Mucosa of descending colon (tissue), 3 donors: Measurements from ENCODE around the gene HACD4. TPM values are rescaled to one million over a fixed set of nuclear protein-coding genes. Genes with fewer than 3 reads are reported as not detected.

Experiments used
- ATAC-seq: fragments of 200-7000 bp; cut with Tn5 transposase; one replicate; pipeline ENCODE4 v1.9.1; 2020; ENCODE audit warnings: mild to moderate bottlenecking, moderate library complexity
- DNase-seq, 3 donors: peaks; one replicate each; pipeline ENCODE4 v3.0.0-alpha.2; 2020
- H3K36me3 ChIP-seq: fragments of 200-600 bp; one replicate; pipeline ENCODE4 v1.8.0; 2021; ENCODE audit warnings: low read depth, mild to moderate bottlenecking
- H3K4me1 ChIP-seq: fragments of 200-600 bp; one replicate; pipeline ENCODE4 v1.8.0; 2021; ENCODE audit warnings: low read depth, mild to moderate bottlenecking
- H3K4me3 ChIP-seq: fragments of 200-600 bp; one replicate; pipeline ENCODE4 v1.8.0; 2021; ENCODE audit warnings: mild to moderate bottlenecking
- H3K9me3 ChIP-seq: fragments of 200-600 bp; one replicate; pipeline ENCODE4 v1.8.0; 2021; ENCODE audit warnings: mild to moderate bottlenecking
- intact Hi-C, 2 donors: fragments of 100-400 bp; cut with DNase I in 1 of 2; cut with micrococcal nuclease in 1 of 2; formaldehyde crosslinking; loops; one replicate each; pipeline versions ENCODE4 v1.11.0 to v1.11.1; 2022; cut with DNase I, micrococcal nuclease
- long read RNA-seq, 2 donors: library from polyadenylated mRNA; unstranded; transcript quantifications; one replicate each; pipeline ENCODE4 v2.0.0, GENCODE V29; 2019 to 2021
- total RNA-seq, 3 donors: library from RNA; stranded (reverse); fragmentation: NEBNext Ultra II Directional in 2 of 3; extraction: Animal tissue kit (Norgen Biotek cat#: 25700) in 2 of 3; gene quantifications; one replicate each; pipeline versions ENCODE4 v1.2.1 to v1.2.4, GENCODE V29; 2021 to 2023
- TF ChIP-seq, protein P1 (sequence below): fragments of 200-600 bp; IDR thresholded peaks from one replicate; pipeline ENCODE4 v1.8.0; 2022; ENCODE audit warnings: antibody characterized with exemption, mild to moderate bottlenecking
- donor health status: DM: no; HTN: no; CAD: no; lungs with moderate emphysema.
- donor health status: DM: no; HTN: no; CAD: no.
- donor health status: DM: no; HTN: yes; CAD: no.

Gene HACD4, protein sequence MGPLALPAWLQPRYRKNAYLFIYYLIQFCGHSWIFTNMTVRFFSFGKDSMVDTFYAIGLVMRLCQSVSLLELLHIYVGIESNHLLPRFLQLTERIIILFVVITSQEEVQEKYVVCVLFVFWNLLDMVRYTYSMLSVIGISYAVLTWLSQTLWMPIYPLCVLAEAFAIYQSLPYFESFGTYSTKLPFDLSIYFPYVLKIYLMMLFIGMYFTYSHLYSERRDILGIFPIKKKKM
- 1 to 10 TPM in 2 of 3 donors, under 1 TPM in 1; 0.93 to 6.1 (median 1.9) TPM for total RNA-seq
- long read RNA-seq, donor 1, full-length matches to known transcripts: 11 of 24 reads
- long read RNA-seq, donor 1, partial matches to known transcripts: 0 of 24 reads
- long read RNA-seq, donor 1, other reads (novel, unspliced or antisense): 13 of 24 reads
- long read RNA-seq, donor 2, partial matches to known transcripts: 0 of 1 reads
- long read RNA-seq, donor 2, other reads (novel, unspliced or antisense): 1 of 1 reads

DNA sequence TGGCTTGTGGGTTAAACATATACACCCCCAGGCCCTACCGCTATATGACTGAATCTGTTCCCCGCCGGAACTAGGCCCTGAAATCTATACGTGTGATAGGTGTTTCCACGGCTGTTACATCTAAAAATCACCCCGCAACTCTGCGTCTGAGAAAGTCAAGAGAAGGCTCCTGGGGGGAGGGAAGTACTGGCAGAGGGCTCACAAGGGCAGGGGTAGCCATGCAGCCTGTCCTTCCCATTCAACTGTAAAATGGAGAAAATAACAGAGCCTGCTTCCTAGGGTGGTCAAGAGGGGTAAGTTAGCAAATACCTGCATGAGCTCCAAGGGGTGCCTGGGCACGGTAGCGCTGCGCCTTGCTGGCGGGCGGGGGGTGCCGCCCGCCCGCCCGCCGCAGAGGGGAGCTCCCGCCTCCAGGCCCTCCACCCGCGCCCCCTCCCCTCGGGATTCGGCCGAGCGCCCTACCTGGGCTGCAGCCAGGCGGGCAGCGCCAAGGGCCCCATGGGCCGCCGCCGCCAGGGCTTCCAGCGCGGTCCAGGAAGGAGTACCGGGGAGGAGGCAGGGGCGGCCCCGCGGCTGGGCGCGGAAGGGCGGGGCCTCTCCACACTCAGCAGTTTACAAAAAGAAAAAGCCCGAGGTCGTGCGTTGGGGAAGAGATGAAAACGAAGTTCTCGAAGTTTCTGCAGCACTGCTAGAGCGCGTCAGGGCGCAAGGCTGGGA is at the start of gene HACD4:
Gene HACD4 (minus strand): TSS at position 550 of the 717 bp plus-strand sequence. CDS start 50 bp downstream, at position 500.
- Histone ChIP-seq H3K4me3 (no peak within 1 kb of the TSS), H3K9me3 (no peaks in the 10 kb centered on the region), H3K36me3 (no peaks in the 10 kb centered on the region), H3K4me1 (no peaks in the 10 kb centered on the region)
- DNase-seq: peak; percentile 58 to 79 (median 70)
- intact Hi-C loops: no loop called here
- TF ChIP-seq, protein P1, sequence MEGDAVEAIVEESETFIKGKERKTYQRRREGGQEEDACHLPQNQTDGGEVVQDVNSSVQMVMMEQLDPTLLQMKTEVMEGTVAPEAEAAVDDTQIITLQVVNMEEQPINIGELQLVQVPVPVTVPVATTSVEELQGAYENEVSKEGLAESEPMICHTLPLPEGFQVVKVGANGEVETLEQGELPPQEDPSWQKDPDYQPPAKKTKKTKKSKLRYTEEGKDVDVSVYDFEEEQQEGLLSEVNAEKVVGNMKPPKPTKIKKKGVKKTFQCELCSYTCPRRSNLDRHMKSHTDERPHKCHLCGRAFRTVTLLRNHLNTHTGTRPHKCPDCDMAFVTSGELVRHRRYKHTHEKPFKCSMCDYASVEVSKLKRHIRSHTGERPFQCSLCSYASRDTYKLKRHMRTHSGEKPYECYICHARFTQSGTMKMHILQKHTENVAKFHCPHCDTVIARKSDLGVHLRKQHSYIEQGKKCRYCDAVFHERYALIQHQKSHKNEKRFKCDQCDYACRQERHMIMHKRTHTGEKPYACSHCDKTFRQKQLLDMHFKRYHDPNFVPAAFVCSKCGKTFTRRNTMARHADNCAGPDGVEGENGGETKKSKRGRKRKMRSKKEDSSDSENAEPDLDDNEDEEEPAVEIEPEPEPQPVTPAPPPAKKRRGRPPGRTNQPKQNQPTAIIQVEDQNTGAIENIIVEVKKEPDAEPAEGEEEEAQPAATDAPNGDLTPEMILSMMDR: no peak
- ATAC-seq: peak; percentile 91

DNA sequence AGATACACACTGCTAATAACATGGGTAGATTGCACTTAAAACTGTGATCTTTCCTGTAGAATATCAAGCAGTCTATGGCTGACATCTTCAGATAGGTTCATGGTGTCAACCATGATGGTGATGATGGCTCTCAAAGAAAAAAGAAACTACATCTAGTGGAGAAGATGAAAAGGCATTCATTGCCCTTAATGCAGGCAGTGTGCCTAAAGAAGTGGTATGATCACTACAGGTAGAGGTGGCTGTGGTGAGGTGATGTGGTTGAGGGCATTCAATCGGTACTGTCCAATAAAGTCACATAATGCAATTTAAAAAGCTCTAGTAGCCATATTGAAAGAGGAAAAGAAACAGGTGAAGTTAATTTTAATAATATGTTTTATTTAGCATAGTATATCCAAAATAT is 49.4 kb upstream of the HACD4 start:
- ATAC-seq (no peak), DNase-seq (no peak)
- H3K9me3 ChIP-seq: no peaks in the 10 kb centered on the region
- intact Hi-C loops: no loop called here
- no peaks in the 10 kb centered on the region for H3K4me1 ChIP-seq
- TF ChIP-seq, protein P1: no peak
- no peak overlapping the region for H3K4me3 ChIP-seq
- no peaks in the 10 kb centered on the region for H3K36me3 ChIP-seq

DNA sequence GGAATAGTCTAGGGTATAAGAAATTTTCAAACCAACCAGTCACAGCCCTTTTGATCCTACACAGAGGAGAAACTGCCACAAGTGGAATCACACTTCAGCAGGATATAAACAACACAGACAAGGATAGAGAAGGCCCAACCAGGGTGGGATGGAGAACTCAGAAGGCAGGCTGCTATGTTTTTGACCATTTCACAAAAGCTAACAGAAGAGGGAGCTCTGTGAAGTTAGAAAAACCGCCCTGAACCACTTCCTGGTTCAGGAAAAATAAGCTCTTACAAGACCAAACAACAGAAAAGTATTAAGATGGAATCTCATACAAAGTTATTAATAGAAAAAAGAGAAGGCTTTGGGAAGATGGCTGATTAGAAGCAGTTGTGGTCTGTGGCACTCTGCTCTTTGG is 47.3 kb upstream of the HACD4 start:
- H3K9me3 ChIP-seq: no peaks in the 10 kb centered on the region
- ATAC-seq (no peak), DNase-seq (no peak)
- H3K4me3 ChIP-seq: no peak overlapping the region
- TF ChIP-seq, protein P1: no peak
- H3K4me1 ChIP-seq: no peaks in the 10 kb centered on the region
- no peaks in the 10 kb centered on the region for H3K36me3 ChIP-seq
- intact Hi-C loops: no loop called here

DNA sequence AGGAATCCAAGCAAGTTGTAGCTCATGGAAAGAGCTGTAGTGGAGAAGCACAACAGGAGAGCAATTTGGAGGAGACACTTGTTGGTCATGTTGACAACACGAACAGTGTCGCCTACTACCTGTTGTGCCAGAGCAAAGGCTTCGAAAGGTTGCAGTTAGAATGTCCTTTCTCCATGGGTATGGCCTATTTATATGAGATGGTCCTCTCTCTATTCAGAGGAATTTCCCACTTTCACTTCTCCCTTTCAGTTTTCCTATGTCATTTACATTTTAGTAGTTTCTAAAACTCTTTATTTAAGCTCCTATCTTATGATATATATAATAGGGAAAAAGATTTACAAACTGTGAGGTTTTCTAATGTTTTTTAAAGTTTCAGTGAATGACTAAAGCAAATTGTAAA is 46.3 kb upstream of the HACD4 start, which contains the start of gene IFNB1:
Gene IFNB1 (minus strand): TSS at position 162 of the 400 bp plus-strand sequence. CDS start 73 bp downstream, at position 89.
- Histone ChIP-seq H3K9me3 (no peaks in the 10 kb centered on the region), H3K36me3 (no peaks in the 10 kb centered on the region), H3K4me3 (no peak within 1 kb of the TSS), H3K4me1 (no peaks in the 10 kb centered on the region)
- intact Hi-C loops: no loop called here
- TF ChIP-seq, protein P1: no peak
- DNase-seq (no peak), ATAC-seq (no peak)

DNA sequence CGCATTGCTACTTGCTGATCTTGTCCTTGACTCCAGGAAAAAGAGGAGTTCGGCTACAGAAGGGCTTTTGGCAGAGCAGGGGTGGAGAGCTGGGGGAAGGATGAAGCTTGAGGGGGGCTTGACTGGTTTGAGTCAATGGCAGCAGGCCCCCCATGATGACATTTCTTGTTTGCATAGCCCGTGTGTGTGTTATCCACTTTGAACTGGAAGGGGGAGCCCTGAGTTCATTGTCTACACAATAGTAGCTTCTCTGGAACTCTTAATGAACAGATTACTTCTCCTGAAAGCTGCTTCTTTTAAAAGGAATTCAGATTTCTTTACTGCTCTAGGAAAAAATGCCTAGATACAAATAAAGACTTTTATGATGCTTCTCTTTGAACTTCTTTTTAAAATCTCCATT is 44.0 kb upstream of the HACD4 start:
- Histone ChIP-seq H3K4me1 (no peaks in the 10 kb centered on the region), H3K4me3 (no peak overlapping the region), H3K9me3 (no peaks in the 10 kb centered on the region), H3K36me3 (no peaks in the 10 kb centered on the region)
- no peak for ATAC-seq
- TF ChIP-seq, protein P1: no peak
- intact Hi-C loops: no loop called here
- no peak for DNase-seq
